B cell (primary cell): ENCODE data around the gene AUTS2. TPM values are rescaled to one million over a fixed set of nuclear protein-coding genes. Genes with fewer than 3 reads are reported as not detected.

Experiments used
- ATAC-seq: fragments of 200-7000 bp; cut with Tn5 transposase; one replicate; pipeline ENCODE4 v1.10.0; 2021; ENCODE audit warnings: low read depth, mild to moderate bottlenecking, moderate number of reproducible peaks, moderate library complexity
- CTCF ChIA-PET: fragments of 350-600 bp; sonication (Branson Sonifier 250); formaldehyde crosslinking; loops from one replicate; lab custom pipeline; 2021; ENCODE audit warnings: antibody characterized with exemption, inconsistent platforms; lab: Charles Lee
- POLR2A ChIA-PET: fragments of 350-600 bp; sonication (Branson Sonifier 250); formaldehyde crosslinking; loops from one replicate; lab custom pipeline; 2021; ENCODE audit warnings: antibody characterized with exemption; lab: Charles Lee
- DNase-seq: peaks from one replicate; pipeline ENCODE4 v3.0.0; 2013
- H2AFZ ChIP-seq: 2 replicates; pipeline ENCODE4 v1.6.1; 2012; ENCODE audit warnings: mild to moderate bottlenecking, low read depth, low read length; ENCODE audit not compliant: insufficient read depth, poor library complexity, severe bottlenecking
- H3K27ac ChIP-seq, 2 donors: 1 replicate in 1 of 2; 2 replicates in 1 of 2; pipeline ENCODE4 v1.5.1; 2012 to 2013; ENCODE audit warnings: low read length in 2 of 2, mild to moderate bottlenecking in 2 of 2, moderate library complexity in 1 of 2
- H3K27me3 ChIP-seq, 4 experiments: fragments of 200-600 bp in 1 of 4; sonication (generic) in 1 of 4; replicated peaks in 1 of 4; 1 replicate in 2 of 4; 2 replicates in 2 of 4; pipeline versions ENCODE4 v1.6.1 to v1.7.0; 2013 to 2016; ENCODE audit warnings: low read length in 3 of 4, mild to moderate bottlenecking in 2 of 4, mixed read lengths in 1 of 4, moderate library complexity in 1 of 4; ENCODE audit not compliant: insufficient read depth in 4 of 4, control insufficient read depth in 3 of 4; ENCODE audit errors: control extremely low read depth in 1 of 4
- H3K36me3 ChIP-seq, 2 experiments: replicated peaks in 1 of 2; 1 replicate in 1 of 2; 2 replicates in 1 of 2; pipeline versions ENCODE4 v1.6.1 to v1.7.1; 2013; ENCODE audit warnings: low read length in 1 of 2; ENCODE audit not compliant: insufficient read depth in 2 of 2, control insufficient read depth in 1 of 2; ENCODE audit errors: control extremely low read depth in 1 of 2, extremely low read depth in 1 of 2
- H3K4me1 ChIP-seq, 2 donors: fragments of 200-600 bp in 1 of 2; sonication (generic) in 1 of 2; 1 replicate in 1 of 2; 2 replicates in 1 of 2; pipeline versions ENCODE4 v1.5.1 to v1.6.1; 2013 to 2017; ENCODE audit warnings: low read length in 2 of 2; ENCODE audit not compliant: control insufficient read depth in 2 of 2, insufficient read depth in 2 of 2
- H3K4me2 ChIP-seq: replicated peaks from 2 replicates; pipeline ENCODE3; 2012; ENCODE audit warnings: mild to moderate bottlenecking, low read depth, low read length; ENCODE audit not compliant: poor library complexity, severe bottlenecking
- H3K4me3 ChIP-seq, 5 experiments: fragments of 200-600 bp in 1 of 5; sonication (generic) in 1 of 5; 1 replicate in 3 of 5; 2 replicates in 2 of 5; pipeline versions ENCODE4 v1.5.1 to v1.7.0; 2011 to 2016; ENCODE audit warnings: low read length in 4 of 5, mild to moderate bottlenecking in 4 of 5, low read depth in 2 of 5, control low read depth in 1 of 5, moderate library complexity in 1 of 5; ENCODE audit not compliant: insufficient read depth in 1 of 5; ENCODE audit errors: control extremely low read depth in 1 of 5, extremely low read depth in 1 of 5
- H3K79me2 ChIP-seq: fragments of 200-600 bp; sonication (generic); one replicate; pipeline ENCODE4 v1.6.0; 2016; ENCODE audit warnings: low read length; ENCODE audit not compliant: control insufficient read depth, insufficient read depth
- H3K9ac ChIP-seq: fragments of 200-600 bp; sonication (generic); 2 replicates; pipeline ENCODE4 v1.6.1; 2017; ENCODE audit warnings: mild to moderate bottlenecking, low read length, moderate library complexity
- H3K9me3 ChIP-seq, 3 donors: one replicate each; pipeline versions ENCODE4 v1.6.1 to v1.7.1; 2013; ENCODE audit warnings: low read length in 2 of 3; ENCODE audit not compliant: control insufficient read depth in 2 of 3, insufficient read depth in 1 of 3; ENCODE audit errors: control extremely low read depth in 1 of 3
- H4K20me1 ChIP-seq: 2 replicates; pipeline ENCODE4 v1.6.0; 2012; ENCODE audit warnings: mild to moderate bottlenecking, low read length; ENCODE audit not compliant: insufficient read depth, control insufficient read depth, poor library complexity, severe bottlenecking
- H3K27ac Mint-ChIP-seq: one replicate; pipeline ENCODE4 v1.8.0; 2021; ENCODE audit warnings: mixed read lengths
- H3K27me3 Mint-ChIP-seq: one replicate; pipeline ENCODE4 v1.8.0; 2021; ENCODE audit warnings: mixed read lengths
- H3K4me1 Mint-ChIP-seq: one replicate; pipeline ENCODE4 v1.8.0; 2021; ENCODE audit warnings: mixed read lengths
- H3K4me3 Mint-ChIP-seq: one replicate; pipeline ENCODE4 v1.8.0; 2021; ENCODE audit warnings: mixed read lengths
- H3K9me3 Mint-ChIP-seq: one replicate; pipeline ENCODE4 v1.8.0; 2022; ENCODE audit warnings: mixed read lengths; ENCODE audit not compliant: insufficient read depth
- EZH2 ChIP-seq: IDR thresholded peaks from 2 replicates; pipeline ENCODE4 v1.6.1; 2012; ENCODE audit warnings: borderline replicate concordance, low read depth, mild to moderate bottlenecking, moderate library complexity, low read length; ENCODE audit not compliant: insufficient read depth, poor library complexity, severe bottlenecking
- WGBS: methylation state at CpG from one replicate; pipeline ENCODE4 v1.1.5; 2013; ENCODE audit warnings: missing lambda C conversion rate; ENCODE audit not compliant: insufficient coverage; 5-methylcytosine and 5-hydroxymethylcytosine counted together
- intact Hi-C: fragments of 100-400 bp; cut with micrococcal nuclease; formaldehyde crosslinking; loops from one replicate; pipeline ENCODE4 v1.10.0; 2022
- polyA plus RNA-seq: library from polyadenylated mRNA; depleted of rRNA; stranded (reverse); fragments of >200 nt; gene quantifications from 2 replicates; pipeline ENCODE4 v1.2.3, GENCODE V29; 2012
- total RNA-seq, 2 donors: library from RNA; stranded (reverse); fragments of 120-200 nt in 1 of 2; gene quantifications; 1 replicate in 1 of 2; 2 replicates in 1 of 2; pipeline versions ENCODE4 v1.2.3 to v1.2.4, GENCODE V29; 2013 to 2022
- TF ChIP-seq, protein P1 (sequence below): fragments of 200-600 bp; IDR thresholded peaks from one replicate; pipeline ENCODE4 v1.8.0; 2022; ENCODE audit warnings: antibody characterized with exemption, mild to moderate bottlenecking

The AUTS2 gene
- total and polyA plus RNA-seq, 2 donors (not counting 1 experiment from before 2014, with no cell fraction given): 22.3 to 35.0 TPM

DNA sequence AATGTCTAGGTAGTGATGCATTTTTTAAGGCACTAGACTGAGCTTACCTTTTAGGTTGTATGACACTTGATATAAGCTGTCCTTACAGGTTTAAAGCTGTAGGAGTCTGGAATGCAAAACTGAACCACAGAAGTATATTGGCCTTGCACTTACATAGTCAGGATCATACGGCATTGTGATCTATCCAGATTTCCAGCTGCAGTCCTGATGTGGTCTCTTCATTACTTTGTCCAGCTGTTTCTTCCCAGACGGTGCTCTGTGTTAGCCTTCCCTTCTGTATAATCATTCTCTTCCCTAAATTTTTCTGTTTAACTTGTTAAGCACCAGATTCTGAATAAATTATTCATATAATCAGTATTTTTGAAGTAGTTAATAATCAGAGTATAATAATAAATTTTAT, 67.1 kb downstream of the AUTS2 start:
- Mint-ChIP-seq H3K27ac (peak overlapping the region; percentile 33), H3K27me3 (no peaks in the 10 kb centered on the region), H3K4me1 (peaks cover 35% of the 10 kb centered on the region), H3K9me3 (no peaks in the 10 kb centered on the region), H3K4me3 (no peak overlapping the region)
- Histone ChIP-seq H4K20me1 (no peaks in the 10 kb centered on the region), H3K9me3 (peaks cover 0 to 3% (median 0%) of the 10 kb centered on the region in 3 donors), H3K27me3 (no peaks in the 10 kb centered on the region), H3K9ac (no peak overlapping the region), H3K4me3 (no peak overlapping the region), H3K4me1 (peaks cover 21 to 30% of the 10 kb centered on the region in 2 donors), H3K36me3 (no peaks in the 10 kb centered on the region), H3K79me2 (peaks cover 10% of the 10 kb centered on the region), H3K4me2 (peak overlapping the region; percentile 62), H2AFZ (no peak overlapping the region), H3K27ac (peak overlapping the region in 1 of 2 donors; percentile 63)
- TF ChIP-seq, protein P1, sequence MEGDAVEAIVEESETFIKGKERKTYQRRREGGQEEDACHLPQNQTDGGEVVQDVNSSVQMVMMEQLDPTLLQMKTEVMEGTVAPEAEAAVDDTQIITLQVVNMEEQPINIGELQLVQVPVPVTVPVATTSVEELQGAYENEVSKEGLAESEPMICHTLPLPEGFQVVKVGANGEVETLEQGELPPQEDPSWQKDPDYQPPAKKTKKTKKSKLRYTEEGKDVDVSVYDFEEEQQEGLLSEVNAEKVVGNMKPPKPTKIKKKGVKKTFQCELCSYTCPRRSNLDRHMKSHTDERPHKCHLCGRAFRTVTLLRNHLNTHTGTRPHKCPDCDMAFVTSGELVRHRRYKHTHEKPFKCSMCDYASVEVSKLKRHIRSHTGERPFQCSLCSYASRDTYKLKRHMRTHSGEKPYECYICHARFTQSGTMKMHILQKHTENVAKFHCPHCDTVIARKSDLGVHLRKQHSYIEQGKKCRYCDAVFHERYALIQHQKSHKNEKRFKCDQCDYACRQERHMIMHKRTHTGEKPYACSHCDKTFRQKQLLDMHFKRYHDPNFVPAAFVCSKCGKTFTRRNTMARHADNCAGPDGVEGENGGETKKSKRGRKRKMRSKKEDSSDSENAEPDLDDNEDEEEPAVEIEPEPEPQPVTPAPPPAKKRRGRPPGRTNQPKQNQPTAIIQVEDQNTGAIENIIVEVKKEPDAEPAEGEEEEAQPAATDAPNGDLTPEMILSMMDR: no peak
- no peak for TF ChIP-seq EZH2
- DNase-seq (no peak), ATAC-seq (no peak)
- 88% methylated on average over 1 of the region's 2 CpGs for WGBS
- POLR2A ChIA-PET: interaction anchor here (0.8 kb wide), 1 partner anchor 15 kb away, joined by 3 read pairs; no protein-coding TSS in a partner anchor
- CTCF ChIA-PET: interaction anchor here (0.7 kb wide), 1 partner anchor 118 kb away, joined by 3 read pairs; no protein-coding TSS in a partner anchor
- intact Hi-C loops: no loop called here

DNA sequence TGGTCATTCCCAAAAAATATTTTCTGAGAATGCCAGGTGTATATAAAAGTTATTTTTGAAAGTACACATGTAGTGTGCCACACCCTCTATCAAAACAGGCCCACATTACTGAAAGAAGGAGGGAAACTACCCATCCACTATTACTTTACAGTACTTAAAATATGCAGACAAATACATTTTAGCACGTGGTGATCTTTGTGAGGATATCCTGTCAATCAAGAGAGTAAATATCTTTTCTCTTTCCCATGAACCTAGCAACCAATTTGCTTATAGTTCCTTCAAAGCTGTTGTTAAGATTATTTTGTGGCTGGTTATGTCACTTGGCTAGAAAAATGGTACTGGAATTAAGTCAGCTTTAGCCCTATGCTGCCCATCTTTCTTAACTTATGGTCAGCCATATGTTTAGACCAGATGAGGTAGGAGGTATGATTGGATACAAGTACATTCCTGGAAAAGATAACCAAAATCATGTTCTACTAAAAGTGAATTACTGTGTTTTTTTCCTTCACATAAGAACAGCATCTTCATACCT, 70.1 kb downstream of the AUTS2 start:
- Histone ChIP-seq H3K9me3 (peaks cover 0 to 3% (median 0%) of the 10 kb centered on the region in 3 donors), H3K36me3 (no peaks in the 10 kb centered on the region), H2AFZ (no peak overlapping the region), H3K4me1 (peaks cover 19 to 24% of the 10 kb centered on the region in 2 donors), H3K9ac (no peak overlapping the region), H3K79me2 (no peaks in the 10 kb centered on the region), H3K4me2 (no peak overlapping the region), H3K27ac (no peak overlapping the region), H3K27me3 (no peaks in the 10 kb centered on the region), H4K20me1 (no peaks in the 10 kb centered on the region), H3K4me3 (no peak overlapping the region)
- ATAC-seq (no peak), DNase-seq (no peak)
- H3K9me3 Mint-ChIP-seq: no peaks in the 10 kb centered on the region
- H3K4me3 Mint-ChIP-seq: no peak overlapping the region
- ChIA-PET POLR2A (no interaction called here), CTCF (no interaction called here)
- intact Hi-C loops: no loop called here
- WGBS: no CpG with 5 or more reads among the region's 1 CpG
- TF ChIP-seq EZH2: no peak
- TF ChIP-seq, protein P1: no peak
- peaks cover 30% of the 10 kb centered on the region for H3K4me1 Mint-ChIP-seq
- no peak overlapping the region for H3K27ac Mint-ChIP-seq
- H3K27me3 Mint-ChIP-seq: no peaks in the 10 kb centered on the region
